Rectal smooth muscle tissue (tissue), 1 donor: ENCODE measurements around the gene PTPRG.

Experiments used
- H3K27ac ChIP-seq: one replicate; pipeline ENCODE4 v1.7.0; 2013; ENCODE audit warnings: low read depth, low read length, inconsistent platforms
- H3K27me3 ChIP-seq: one replicate; pipeline ENCODE4 v1.7.0; 2013; ENCODE audit warnings: low read length; ENCODE audit not compliant: control insufficient read depth, insufficient read depth
- H3K36me3 ChIP-seq: one replicate; pipeline ENCODE4 v1.7.0; 2013; ENCODE audit warnings: low read length; ENCODE audit not compliant: control insufficient read depth, insufficient read depth
- H3K4me1 ChIP-seq: one replicate; pipeline ENCODE4 v1.7.0; 2013; ENCODE audit warnings: low read length; ENCODE audit not compliant: control insufficient read depth, insufficient read depth
- H3K4me3 ChIP-seq: one replicate; pipeline ENCODE4 v1.7.0; 2013; ENCODE audit warnings: low read length
- H3K9ac ChIP-seq: one replicate; pipeline ENCODE4 v1.7.0; 2013; ENCODE audit warnings: low read length

PTPRG gene

GRCh38 chr3:61561374-61562041 is at the start of gene PTPRG:
Gene PTPRG (plus strand): TSS chr3:61561571. CDS start chr3:61562288, 717 bp downstream.
- H3K27ac ChIP-seq, result peak within 1 kb of the TSS; percentile 90
- H3K9ac ChIP-seq, result peak within 1 kb of the TSS; percentile 40
- no peaks in the 10 kb centered on the region for H3K27me3 ChIP-seq
- H3K4me3 ChIP-seq, result peak within 1 kb of the TSS; percentile 87
- peaks cover 5% of the 10 kb centered on the region for H3K4me1 ChIP-seq
- no peaks in the 10 kb centered on the region for H3K36me3 ChIP-seq

- Histone ChIP-seq H3K36me3 (no peaks in the 10 kb centered on the region), H3K4me3 (no peak overlapping the region), H3K9ac (no peak overlapping the region), H3K4me1 (no peaks in the 10 kb centered on the region), H3K27me3 (no peaks in the 10 kb centered on the region), H3K27ac (no peak overlapping the region)
Observed at GRCh38 chr3:61518590-61518989, 42.8 kb upstream of the PTPRG start.

DNA sequence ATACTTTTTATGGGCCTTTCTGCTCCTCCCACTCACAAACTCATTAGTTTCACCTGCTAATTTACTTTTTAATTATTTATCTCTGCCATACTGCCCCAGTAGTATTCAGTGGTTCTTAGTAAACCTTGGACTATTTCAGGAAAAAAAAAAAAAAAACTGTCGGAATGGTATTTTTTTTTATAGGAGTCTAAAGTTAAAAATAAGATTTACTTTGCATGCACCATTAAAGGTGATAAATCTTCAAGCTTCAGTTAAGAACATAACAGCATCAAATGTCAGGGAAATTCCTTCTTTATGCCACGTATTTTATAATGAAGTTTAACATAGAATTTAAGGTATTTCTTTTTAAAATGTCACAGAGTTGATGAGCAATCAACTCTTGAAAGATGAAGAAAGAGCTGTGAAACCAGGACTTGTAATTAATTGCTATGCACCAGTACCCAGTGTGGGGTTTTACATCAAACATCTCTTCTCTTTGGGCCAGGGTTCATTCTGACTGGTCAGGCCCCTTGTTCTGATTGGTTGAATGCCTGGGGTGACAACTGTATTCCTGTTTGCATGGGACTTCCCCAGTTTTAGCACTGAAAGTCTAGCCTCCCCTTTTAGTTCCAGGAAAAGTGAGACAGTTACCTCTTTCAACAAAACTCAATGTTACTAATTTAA is 40.3 kb upstream of the PTPRG start:
- Histone ChIP-seq H3K4me1 (no peaks in the 10 kb centered on the region), H3K4me3 (no peak overlapping the region), H3K9ac (no peak overlapping the region), H3K27me3 (no peaks in the 10 kb centered on the region), H3K36me3 (no peaks in the 10 kb centered on the region), H3K27ac (no peak overlapping the region)

- no peak overlapping the region for H3K27ac ChIP-seq
- no peaks in the 10 kb centered on the region for H3K4me1 ChIP-seq
- H3K27me3 ChIP-seq, result no peaks in the 10 kb centered on the region
- no peak overlapping the region for H3K4me3 ChIP-seq
- H3K36me3 ChIP-seq, result no peaks in the 10 kb centered on the region
- no peak overlapping the region for H3K9ac ChIP-seq
Observed at GRCh38 chr3:61522060-61522459, 39.3 kb upstream of the PTPRG start.

DNA sequence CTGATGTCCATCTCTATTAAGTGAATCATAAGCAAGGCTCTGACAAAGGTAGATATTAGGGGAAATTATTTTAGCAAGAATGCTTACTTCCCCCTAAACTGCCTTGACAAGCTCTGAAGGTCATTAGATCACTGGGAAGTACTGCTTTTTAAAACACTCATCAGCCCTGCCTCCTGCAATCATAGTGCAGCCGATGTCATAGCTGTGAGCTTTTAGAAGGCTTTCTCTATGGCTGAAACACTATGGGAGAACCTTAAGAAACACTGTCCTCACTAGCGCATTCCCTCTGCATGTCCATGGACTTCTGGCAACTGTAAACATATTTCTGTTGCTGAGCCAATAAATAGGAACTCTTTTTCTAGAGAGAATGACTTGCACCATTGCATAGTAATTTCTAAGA is 38.7 kb upstream of the PTPRG start:
- Histone ChIP-seq H3K27me3 (no peaks in the 10 kb centered on the region), H3K36me3 (no peaks in the 10 kb centered on the region), H3K4me1 (no peaks in the 10 kb centered on the region), H3K4me3 (no peak overlapping the region), H3K9ac (no peak overlapping the region), H3K27ac (no peak overlapping the region)

- no peak overlapping the region for H3K4me3 ChIP-seq
- no peak overlapping the region for H3K27ac ChIP-seq
- H3K27me3 ChIP-seq, result no peaks in the 10 kb centered on the region
- H3K4me1 ChIP-seq, result no peaks in the 10 kb centered on the region
- no peaks in the 10 kb centered on the region for H3K36me3 ChIP-seq
- H3K9ac ChIP-seq, result no peak overlapping the region
Observed at GRCh38 chr3:61524933-61525332, 36.4 kb upstream of the PTPRG start.

GRCh38 chr3:61526308-61526707 is 35.1 kb upstream of the PTPRG start:
- no peak overlapping the region for H3K4me3 ChIP-seq
- no peak overlapping the region for H3K27ac ChIP-seq
- no peak overlapping the region for H3K9ac ChIP-seq
- no peaks in the 10 kb centered on the region for H3K4me1 ChIP-seq
- H3K27me3 ChIP-seq, result no peaks in the 10 kb centered on the region
- no peaks in the 10 kb centered on the region for H3K36me3 ChIP-seq

GRCh38 chr3:61527011-61527410 is 34.4 kb upstream of the PTPRG start:
- Histone ChIP-seq H3K4me3 (no peak overlapping the region), H3K27me3 (no peaks in the 10 kb centered on the region), H3K9ac (no peak overlapping the region), H3K36me3 (no peaks in the 10 kb centered on the region), H3K4me1 (no peaks in the 10 kb centered on the region), H3K27ac (no peak overlapping the region)

- no peak overlapping the region for H3K9ac ChIP-seq
- no peak overlapping the region for H3K4me3 ChIP-seq
- H3K4me1 ChIP-seq, result no peaks in the 10 kb centered on the region
- no peaks in the 10 kb centered on the region for H3K27me3 ChIP-seq
- no peaks in the 10 kb centered on the region for H3K36me3 ChIP-seq
- no peak overlapping the region for H3K27ac ChIP-seq
Observed at GRCh38 chr3:61530355-61530754, 31.0 kb upstream of the PTPRG start.

- no peak overlapping the region for H3K9ac ChIP-seq
- H3K27me3 ChIP-seq, result no peaks in the 10 kb centered on the region
- no peak overlapping the region for H3K4me3 ChIP-seq
- no peak overlapping the region for H3K27ac ChIP-seq
- H3K4me1 ChIP-seq, result no peaks in the 10 kb centered on the region
- H3K36me3 ChIP-seq, result no peaks in the 10 kb centered on the region
Observed at GRCh38 chr3:61531528-61531927, 29.8 kb upstream of the PTPRG start.

DNA sequence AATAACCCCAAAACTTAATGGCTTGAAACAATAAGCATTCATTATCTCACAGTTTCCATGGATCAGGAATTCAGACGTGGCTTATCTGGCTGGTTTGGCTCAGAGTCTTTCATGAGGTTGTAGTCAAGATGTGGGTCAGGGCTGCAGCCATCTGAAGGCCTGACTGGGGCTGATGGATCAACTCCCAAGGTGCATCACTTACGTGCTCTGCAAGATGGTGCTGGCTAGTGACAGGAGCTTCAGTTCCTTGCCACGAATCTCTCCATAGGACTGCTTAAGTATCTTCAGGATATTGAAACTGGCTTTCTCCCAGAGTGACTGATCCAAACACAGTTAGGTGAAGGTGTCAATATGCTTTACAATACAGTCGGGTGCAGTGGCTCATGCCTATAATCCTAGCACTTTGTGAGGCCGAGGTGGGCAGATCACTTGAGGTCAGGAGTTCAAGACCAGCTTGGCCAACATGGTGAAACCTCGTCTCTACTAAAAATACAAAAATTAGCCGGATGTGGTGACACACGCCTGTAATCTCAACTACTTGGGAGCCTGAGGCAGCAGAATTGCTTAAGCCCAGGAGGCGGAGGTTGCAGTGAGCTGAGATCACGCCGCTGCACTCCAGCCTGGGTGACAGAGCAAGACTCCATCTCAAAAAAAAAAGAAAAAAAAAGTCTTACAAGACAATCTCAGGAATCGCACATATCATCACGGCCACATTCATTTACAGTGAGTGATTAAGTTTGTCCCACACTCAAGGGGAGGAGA is 28.5 kb upstream of the PTPRG start:
- Histone ChIP-seq H3K4me1 (no peaks in the 10 kb centered on the region), H3K27ac (no peak overlapping the region), H3K36me3 (no peaks in the 10 kb centered on the region)

DNA sequence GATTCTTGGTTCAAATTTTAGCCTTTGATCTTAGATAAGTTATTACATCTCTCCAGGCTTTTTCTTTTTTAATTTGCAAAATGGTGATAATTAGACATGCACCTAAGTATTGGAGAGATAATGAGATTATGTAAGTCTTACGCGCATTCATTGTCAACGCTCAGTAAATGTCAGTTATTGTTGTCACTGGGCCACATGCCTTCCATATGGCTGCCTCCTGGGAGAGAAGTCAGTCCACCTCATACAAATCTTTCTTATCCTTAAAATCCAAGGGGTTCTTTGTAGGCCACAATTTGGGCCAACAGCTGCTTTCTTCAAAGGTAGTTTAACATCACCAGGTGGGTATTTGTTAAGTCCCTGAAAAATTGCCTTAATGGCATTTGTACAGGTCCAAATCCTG is 25.5 kb upstream of the PTPRG start:
- H3K27ac ChIP-seq, result no peak overlapping the region
- H3K4me3 ChIP-seq, result no peak overlapping the region
- H3K4me1 ChIP-seq, result no peaks in the 10 kb centered on the region
- no peaks in the 10 kb centered on the region for H3K27me3 ChIP-seq
- H3K36me3 ChIP-seq, result no peaks in the 10 kb centered on the region
- H3K9ac ChIP-seq, result no peak overlapping the region

More for the DNA sequence above, 28.5 kb upstream of the PTPRG start:
- H3K9ac ChIP-seq, result no peak overlapping the region
- no peak overlapping the region for H3K4me3 ChIP-seq
- no peaks in the 10 kb centered on the region for H3K27me3 ChIP-seq
